ENCODE data around the gene UBE2Z. TPM values are rescaled to one million over a fixed set of nuclear protein-coding genes. Genes with fewer than 3 reads are reported as not detected.
A peak's percentile ranks its signal among the peaks of the same experiment; 100 is the strongest.

Gene UBE2Z
- total and polyA plus RNA-seq, 2 donors (not counting 1 experiment from before 2014, with no cell fraction given) = 56.2 to 121 TPM

- ChIA-PET CTCF (interaction anchor here (0.9 to 2.1 kb wide), 3 partner anchors 31 to 100 kb away, joined by 3 to 8 read pairs (median 4); no protein-coding TSS in a partner anchor), POLR2A (interaction anchor here (0.5 to 2.0 kb wide), 6 partner anchors 23 to 563 kb away, joined by 3 to 5 read pairs (median 4); partner anchors contain the start of genes ATP5MC1 and SNF8)
- peaks cover 19 to 23% of the 10 kb centered on the region in 2 donors for H3K4me1 ChIP-seq (ENCODE audit: control insufficient read depth in 2 of 2, insufficient read depth in 2 of 2, low read length in 2 of 2)
- Mint-ChIP-seq H3K4me3 (peak overlapping the region; percentile 54), H3K9me3 (ENCODE audit: insufficient read depth) (no peaks in the 10 kb centered on the region), H3K4me1 (peaks cover 46% of the 10 kb centered on the region), H3K27ac (peak overlapping the region; percentile 96), H3K27me3 (no peaks in the 10 kb centered on the region)
- peak overlapping the region; percentile 16 for H3K9ac ChIP-seq (ENCODE audit: low read length)
- peaks cover 57% of the 10 kb centered on the region for H3K79me2 ChIP-seq (ENCODE audit: control insufficient read depth, insufficient read depth, low read length)
- TF ChIP-seq EZH2 (IDR thresholded peaks at IDR 0.05; ENCODE audit: borderline replicate concordance, insufficient read depth, low read depth, low read length, poor library complexity, severe bottlenecking) (no peak), CTCF (IDR thresholded peaks at IDR 0.05) (no peak)
- no peak overlapping the region for H2AFZ ChIP-seq (ENCODE audit: insufficient read depth, low read depth, low read length, poor library complexity, severe bottlenecking)
- H3K36me3 ChIP-seq (replicated peaks in 1 of 2; ENCODE audit: control extremely low read depth in 1 of 2, control insufficient read depth in 1 of 2, extremely low read depth in 1 of 2, insufficient read depth in 2 of 2, low read length in 1 of 2) = peaks cover 3 to 78% of the 10 kb centered on the region in 2 experiments
- no peaks in the 10 kb centered on the region for H3K27me3 ChIP-seq (replicated peaks in 1 of 4; ENCODE audit: control extremely low read depth in 1 of 4, control insufficient read depth in 3 of 4, insufficient read depth in 4 of 4, low read length in 3 of 4)
- peaks cover 57% of the 10 kb centered on the region for H4K20me1 ChIP-seq (ENCODE audit: control insufficient read depth, insufficient read depth, low read length, poor library complexity, severe bottlenecking)
- intact Hi-C loops (cut with micrococcal nuclease) = no loop called here
- H3K27ac ChIP-seq (ENCODE audit: low read length in 2 of 2) = peak overlapping the region; percentile 75 to 81
- DNase-seq (peak; percentile 80), ATAC-seq (ENCODE audit: low read depth) (peak; percentile 86)
- H3K4me2 ChIP-seq (replicated peaks; ENCODE audit: low read depth, low read length, poor library complexity, severe bottlenecking) = peak overlapping the region; percentile 43
- no peak overlapping the region for H3K4me3 ChIP-seq (ENCODE audit: control extremely low read depth in 1 of 5, extremely low read depth in 1 of 5, insufficient read depth in 1 of 5, low read depth in 2 of 5, low read length in 4 of 5)
- WGBS (ENCODE audit: insufficient coverage) = 0% methylated on average over 1 of the region's 5 CpGs
- no peaks in the 10 kb centered on the region for H3K9me3 ChIP-seq (ENCODE audit: control extremely low read depth in 1 of 3, control insufficient read depth in 2 of 3, insufficient read depth in 1 of 3, low read length in 2 of 3)
These were observed 7.5 kb downstream of the UBE2Z start for GRCh38 chr17:48915459-48916282.

Measured in B cell (primary cell).